ENCODE data around the gene CEP85L. TPM values are rescaled to one million over a fixed set of nuclear protein-coding genes. Genes with fewer than 3 reads are reported as not detected.

Gene CEP85L
- total and polyA plus RNA-seq, 2 of the 13 experiments (the other 11 are each of a cell fraction or from before 2014, with no cell fraction given), result 0.44 to 1.7 TPM

GRCh38 chr6:118469468-118469867 is 181.9 kb downstream of the CEP85L start (continued):
- no peak for TF ChIP-seq GFI1 (CRISPR knock-in tag; IDR thresholded peaks at IDR 0.05; ENCODE audit: borderline replicate concordance)
- TF ChIP-seq AFF4 (CRISPR knock-in tag; IDR thresholded peaks at IDR 0.05), result no peak
- TF ChIP-seq MLLT10 (CRISPR knock-in tag; IDR thresholded peaks at IDR 0.05), result no peak
- TF ChIP-seq FOXP1 (IDR thresholded peaks at IDR 0.05), result no peak
- peak; percentile 61 for TF ChIP-seq FOXP1 (CRISPR knock-in tag; IDR thresholded peaks at IDR 0.05)
- TF ChIP-seq KLF13 (CRISPR knock-in tag; IDR thresholded peaks at IDR 0.05), result no peak
- no peak for TF ChIP-seq CAMTA2 (CRISPR knock-in tag; IDR thresholded peaks at IDR 0.05; ENCODE audit: borderline replicate concordance)
- no peak for TF ChIP-seq BCLAF1 (IDR thresholded peaks at IDR 0.05)
- TF ChIP-seq CERS6 (CRISPR knock-in tag; IDR thresholded peaks at IDR 0.05), result no peak
- TF ChIP-seq TCF7L2 (IDR thresholded peaks at IDR 0.05; ENCODE audit: low read depth, low read length), result no peak
- TF ChIP-seq CENPT (CRISPR knock-in tag; IDR thresholded peaks at IDR 0.05; ENCODE audit: low read depth), result no peak

Data from HepG2 (cell line).